ENCODE results near the gene TNFRSF19. TPM values are rescaled to one million over a fixed set of nuclear protein-coding genes. Genes with fewer than 3 reads are reported as not detected.

Gene TNFRSF19
- total RNA-seq, 1 donor from 2014 or later = 0.85 TPM

DNA sequence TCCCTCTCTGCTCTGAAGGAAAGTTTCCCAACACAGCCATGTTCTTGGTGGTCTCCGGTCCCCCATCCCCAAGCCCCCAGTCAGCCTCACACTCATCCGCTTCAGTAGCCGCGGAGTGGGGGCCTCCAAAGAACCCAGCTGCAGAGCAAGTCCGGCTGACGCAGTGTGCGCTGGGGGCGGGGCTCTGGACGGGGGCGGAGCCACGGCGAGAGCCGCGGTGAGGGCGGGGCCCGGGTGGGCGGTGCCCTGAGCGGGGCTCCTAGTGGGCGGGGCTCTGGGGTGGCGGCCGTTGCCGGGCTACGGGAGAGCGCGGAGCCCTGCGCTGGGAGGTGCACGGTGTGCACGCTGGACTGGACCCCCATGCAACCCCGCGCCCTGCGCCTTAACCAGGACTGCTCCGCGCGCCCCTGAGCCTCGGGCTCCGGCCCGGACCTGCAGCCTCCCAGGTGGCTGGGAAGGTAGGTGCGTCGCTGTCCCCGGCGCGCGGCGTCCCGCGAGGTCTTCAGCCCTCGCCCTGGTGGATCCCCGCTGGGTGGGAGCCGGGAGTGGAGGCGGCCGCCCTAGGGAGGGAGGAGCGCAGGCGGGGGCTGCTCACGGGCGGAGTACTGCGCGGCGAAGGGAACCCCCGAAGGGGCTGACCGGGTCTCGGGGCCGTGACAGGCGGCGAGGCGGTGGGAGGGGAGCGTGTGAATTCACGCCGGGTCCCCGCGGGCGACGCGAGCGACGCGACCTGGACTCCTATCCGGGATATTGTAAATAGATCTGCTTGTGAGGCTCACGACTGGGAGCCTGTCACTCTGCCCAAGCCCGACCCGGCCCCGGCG lies 9.1 kb downstream of the TNFRSF19 start:
- intact Hi-C loops (cut with DNase I) = loop anchor here (5.0 to 10.0 kb wide), 3 partner anchors 112 to 293 kb away; no protein-coding TSS in a partner anchor

DNA sequence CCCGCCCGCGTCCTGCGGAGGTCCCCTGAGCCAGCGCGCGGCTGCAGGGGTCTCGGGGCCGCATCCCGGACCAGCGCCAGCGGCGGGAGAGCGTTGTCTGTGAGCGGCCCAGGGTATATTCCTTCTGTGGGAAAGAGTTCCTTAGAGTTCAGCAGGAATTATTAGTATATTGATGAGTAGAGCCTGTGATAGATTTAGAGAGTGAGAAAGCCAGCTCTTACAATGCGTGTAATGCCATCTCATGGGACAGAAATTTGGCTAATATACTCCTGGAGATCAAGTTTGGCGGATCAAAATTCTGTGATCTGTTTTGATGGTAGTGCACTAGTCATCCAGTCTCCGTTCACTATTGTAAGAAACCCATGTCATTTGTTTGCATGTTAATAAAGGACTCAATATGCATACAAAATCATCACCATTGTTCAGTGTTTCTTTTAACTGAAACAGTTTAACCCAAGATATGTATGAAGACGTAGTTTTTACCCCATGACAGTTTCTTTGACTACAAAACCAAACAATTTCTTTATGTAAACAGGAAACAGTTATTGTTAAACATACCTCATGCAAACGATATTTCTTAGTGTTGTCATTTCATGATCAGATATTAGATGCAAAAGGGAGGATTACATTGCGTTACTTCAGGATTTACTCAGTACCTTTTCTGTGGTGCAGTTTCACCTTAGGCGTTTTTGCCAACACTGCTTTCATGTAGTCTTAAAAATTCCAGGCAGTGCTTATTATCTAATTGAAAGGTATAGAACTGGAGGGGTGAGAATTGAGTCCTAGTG lies 9.9 kb downstream of the TNFRSF19 start:
- peaks cover 7% of the 10 kb centered on the region for H3K27me3 ChIP-seq
- H3K36me3 ChIP-seq = no peaks in the 10 kb centered on the region
- no peaks in the 10 kb centered on the region for H3K9me3 ChIP-seq
- H3K4me1 ChIP-seq = peaks cover 0 to 6% of the 10 kb centered on the region in 2 donors
- intact Hi-C loops (cut with DNase I) = loop anchor here (5.0 to 10.0 kb wide), 3 partner anchors 113 to 292 kb away; no protein-coding TSS in a partner anchor
- TF ChIP-seq, protein P1, sequence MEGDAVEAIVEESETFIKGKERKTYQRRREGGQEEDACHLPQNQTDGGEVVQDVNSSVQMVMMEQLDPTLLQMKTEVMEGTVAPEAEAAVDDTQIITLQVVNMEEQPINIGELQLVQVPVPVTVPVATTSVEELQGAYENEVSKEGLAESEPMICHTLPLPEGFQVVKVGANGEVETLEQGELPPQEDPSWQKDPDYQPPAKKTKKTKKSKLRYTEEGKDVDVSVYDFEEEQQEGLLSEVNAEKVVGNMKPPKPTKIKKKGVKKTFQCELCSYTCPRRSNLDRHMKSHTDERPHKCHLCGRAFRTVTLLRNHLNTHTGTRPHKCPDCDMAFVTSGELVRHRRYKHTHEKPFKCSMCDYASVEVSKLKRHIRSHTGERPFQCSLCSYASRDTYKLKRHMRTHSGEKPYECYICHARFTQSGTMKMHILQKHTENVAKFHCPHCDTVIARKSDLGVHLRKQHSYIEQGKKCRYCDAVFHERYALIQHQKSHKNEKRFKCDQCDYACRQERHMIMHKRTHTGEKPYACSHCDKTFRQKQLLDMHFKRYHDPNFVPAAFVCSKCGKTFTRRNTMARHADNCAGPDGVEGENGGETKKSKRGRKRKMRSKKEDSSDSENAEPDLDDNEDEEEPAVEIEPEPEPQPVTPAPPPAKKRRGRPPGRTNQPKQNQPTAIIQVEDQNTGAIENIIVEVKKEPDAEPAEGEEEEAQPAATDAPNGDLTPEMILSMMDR (IDR thresholded peaks at IDR 0.05) = no peak
- H3K4me3 ChIP-seq = peak overlapping the region; percentile 81 to 95
- DNase-seq (ENCODE audit: low spot score in 2 of 2) = no peak
- no peak overlapping the region for H3K27ac ChIP-seq

More for the DNA sequence above, 9.1 kb downstream of the TNFRSF19 start:
- no peaks in the 10 kb centered on the region for H3K9me3 ChIP-seq
- TF ChIP-seq, protein P1 (IDR thresholded peaks at IDR 0.05) = no peak
- peak overlapping the region; percentile 81 to 95 for H3K4me3 ChIP-seq
- H3K4me1 ChIP-seq = peaks cover 0 to 6% of the 10 kb centered on the region in 2 donors
- peak overlapping the region in 1 of 2 donors; percentile 15 for H3K27ac ChIP-seq
- H3K27me3 ChIP-seq = peaks cover 7% of the 10 kb centered on the region
- no peaks in the 10 kb centered on the region for H3K36me3 ChIP-seq
- peak; percentile 32 to 92 for DNase-seq (ENCODE audit: low spot score in 2 of 2)

DNA sequence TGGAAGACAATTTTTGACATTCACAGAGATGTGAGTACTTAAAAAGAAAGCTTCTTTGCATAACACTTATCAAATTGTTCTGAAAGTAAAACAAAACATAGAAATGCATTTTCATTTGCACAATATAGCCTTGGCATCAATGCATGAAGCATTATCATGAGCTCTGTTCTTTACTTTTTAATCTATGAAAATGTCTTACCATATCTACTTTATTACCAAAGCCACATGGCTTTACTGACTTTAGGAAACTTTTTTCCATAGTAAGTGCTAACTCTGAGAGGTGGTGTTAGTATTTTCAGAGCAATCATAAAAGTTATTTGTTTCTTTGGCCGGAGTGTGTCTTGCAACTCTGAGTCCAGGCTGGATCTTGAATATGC lies 10.5 kb downstream of the TNFRSF19 start:
- intact Hi-C loops (cut with DNase I) = no loop called here
- Histone ChIP-seq H3K36me3 (no peaks in the 10 kb centered on the region), H3K4me1 (peaks cover 0 to 6% of the 10 kb centered on the region in 2 donors), H3K27ac (no peak overlapping the region), H3K9me3 (no peaks in the 10 kb centered on the region), H3K4me3 (no peak overlapping the region), H3K27me3 (peaks cover 7% of the 10 kb centered on the region)
- TF ChIP-seq, protein P1 (IDR thresholded peaks at IDR 0.05) = no peak
- no peak for DNase-seq (ENCODE audit: low spot score in 2 of 2)

DNA sequence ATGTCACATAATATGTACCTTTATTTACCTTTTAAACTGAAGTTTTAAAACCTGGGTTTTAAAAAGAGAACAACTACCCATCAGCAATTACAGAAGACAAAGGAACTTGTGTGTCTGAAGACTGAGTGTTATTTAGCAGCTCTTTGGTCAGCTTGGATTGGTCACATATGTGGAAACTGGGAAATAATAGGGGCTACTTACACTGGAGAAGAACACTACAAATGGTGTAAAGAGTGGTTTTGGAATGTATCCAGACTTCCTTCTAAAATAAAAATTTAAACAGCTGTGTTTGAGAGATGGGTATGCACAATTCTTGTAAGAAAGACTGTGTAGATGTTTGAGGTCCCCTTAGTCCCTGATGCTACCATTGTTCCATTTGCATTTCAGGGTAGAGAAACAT lies 13.3 kb downstream of the TNFRSF19 start:
- peaks cover 7% of the 10 kb centered on the region for H3K27me3 ChIP-seq
- intact Hi-C loops (cut with DNase I) = no loop called here
- no peak overlapping the region for H3K27ac ChIP-seq
- H3K4me3 ChIP-seq = no peak overlapping the region
- H3K9me3 ChIP-seq = no peaks in the 10 kb centered on the region
- no peaks in the 10 kb centered on the region for H3K36me3 ChIP-seq
- H3K4me1 ChIP-seq = peaks cover 0 to 6% of the 10 kb centered on the region in 2 donors
- TF ChIP-seq, protein P1 (IDR thresholded peaks at IDR 0.05) = no peak
- DNase-seq (ENCODE audit: low spot score in 2 of 2) = no peak

DNA sequence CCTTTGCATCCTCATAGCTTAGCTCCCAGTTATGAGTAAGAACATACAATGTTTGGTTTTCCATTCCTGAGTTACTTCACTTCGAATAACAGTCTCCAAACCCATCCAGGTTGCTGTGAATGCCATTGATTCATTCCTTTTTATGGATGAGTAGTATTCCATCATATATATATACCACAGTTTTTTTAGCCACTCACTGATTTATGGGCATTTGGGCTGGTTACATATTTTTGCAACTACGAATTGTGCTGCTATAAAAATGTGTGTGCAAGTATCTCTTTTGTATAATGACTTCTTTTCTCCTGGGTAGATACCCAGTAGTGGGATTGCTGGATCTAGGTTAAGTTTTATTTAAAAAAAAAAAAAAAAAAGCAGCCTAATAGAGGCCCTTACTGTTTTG lies 14.1 kb downstream of the TNFRSF19 start:
- intact Hi-C loops (cut with DNase I) = no loop called here
- Histone ChIP-seq H3K9me3 (no peaks in the 10 kb centered on the region), H3K4me3 (no peak overlapping the region), H3K36me3 (no peaks in the 10 kb centered on the region), H3K4me1 (peaks cover 0 to 6% of the 10 kb centered on the region in 2 donors), H3K27me3 (peaks cover 6% of the 10 kb centered on the region), H3K27ac (no peak overlapping the region)
- TF ChIP-seq, protein P1 (IDR thresholded peaks at IDR 0.05) = no peak
- no peak for DNase-seq (ENCODE audit: low spot score in 2 of 2)
